GM12878 (cell line): ENCODE measurements around the gene DCTN2.

Experiments used
- BHLHE40 ChIP-seq, 2 experiments: fragments of 450-650 bp in 1 of 2; IDR thresholded peaks; 2 replicates each; pipeline ENCODE4 v1.6.1; 2011 to 2017; ENCODE audit warnings: low read depth in 2 of 2, borderline replicate concordance in 1 of 2, improper control_type of control experiment in 1 of 2, low read length in 1 of 2, mild to moderate bottlenecking in 1 of 2
- CBX3 ChIP-seq: fragments of 200-600 bp; sonication (generic); IDR thresholded peaks from 2 replicates; pipeline ENCODE4 v1.6.1; 2016; ENCODE audit warnings: low read depth, borderline replicate concordance
- CEBPB ChIP-seq, 2 experiments: fragments of 150-350 bp in 1 of 2; IDR thresholded peaks; 2 replicates each; pipeline ENCODE4 v1.6.1; 2012 to 2014; ENCODE audit warnings: low read depth in 2 of 2, low read length in 2 of 2, borderline replicate concordance in 1 of 2, inconsistent platforms in 1 of 2
- CREB1 ChIP-seq: IDR thresholded peaks from 2 replicates; pipeline ENCODE4 v1.6.1; 2012; ENCODE audit warnings: low read depth, mild to moderate bottlenecking, inconsistent platforms
- EP300 ChIP-seq, 2 experiments: fragments of 150-350 bp in 1 of 2; IDR thresholded peaks; 2 replicates each; pipeline ENCODE4 v1.6.1; 2011 to 2012; ENCODE audit warnings: low read depth in 2 of 2, low read length in 2 of 2, borderline replicate concordance in 1 of 2, improper control_type of control experiment in 1 of 2, inconsistent platforms in 1 of 2; ENCODE audit not compliant: control insufficient read depth in 1 of 2
- EZH2 ChIP-seq: IDR thresholded peaks from 2 replicates; pipeline ENCODE4 v1.6.1; 2012; ENCODE audit warnings: low read depth, mild to moderate bottlenecking, control low read depth, inconsistent platforms, low read length, borderline replicate concordance; ENCODE audit not compliant: control insufficient read depth
- GABPA ChIP-seq: IDR thresholded peaks from 2 replicates; pipeline ENCODE4 v1.6.1; 2014; ENCODE audit warnings: antibody characterized with exemption, low read depth, mild to moderate bottlenecking, inconsistent platforms
- JUND ChIP-seq: IDR thresholded peaks from 2 replicates; pipeline ENCODE4 v1.6.1; 2012; ENCODE audit warnings: low read depth, mild to moderate bottlenecking, low read length, improper control_type of control experiment, moderate library complexity
- NR2C1 ChIP-seq: fragments of 450-650 bp; IDR thresholded peaks from 2 replicates; pipeline ENCODE4 v1.6.1; 2017; ENCODE audit warnings: antibody characterized with exemption, mild to moderate bottlenecking, moderate library complexity
- POLR2A ChIP-seq: IDR thresholded peaks from 2 replicates; pipeline ENCODE4 v1.6.1; 2011; ENCODE audit warnings: low read depth, mild to moderate bottlenecking, low read length
- SIN3A ChIP-seq: IDR thresholded peaks from 2 replicates; pipeline ENCODE4 v1.6.1; 2012; ENCODE audit warnings: low read depth, low read length, improper control_type of control experiment
- SRF ChIP-seq, 2 experiments: IDR thresholded peaks; 2 replicates each; pipeline ENCODE4 v1.6.1; 2011; ENCODE audit warnings: low read depth in 2 of 2, low read length in 2 of 2, mild to moderate bottlenecking in 1 of 2, moderate library complexity in 1 of 2
- TCF3 ChIP-seq: IDR thresholded peaks from 2 replicates; pipeline ENCODE4 v1.6.1; 2012; ENCODE audit warnings: low read depth, mild to moderate bottlenecking, low read length, borderline replicate concordance; ENCODE audit not compliant: insufficient read depth
- TF ChIP-seq, protein P1 (sequence below), 3 experiments: IDR thresholded peaks in 2 of 3; conservative IDR thresholded peaks in 1 of 3; 2 replicates each; pipeline ENCODE4 v1.5.1; 2011; ENCODE audit warnings: low read depth in 3 of 3, low read length in 3 of 3, mild to moderate bottlenecking in 3 of 3, control low read depth in 2 of 3, moderate library complexity in 2 of 3, inconsistent platforms in 1 of 3, mixed read lengths in 1 of 3; ENCODE audit not compliant: control insufficient read depth in 2 of 3, insufficient read depth in 1 of 3; ENCODE audit errors: extremely low read depth in 1 of 3

DNA sequence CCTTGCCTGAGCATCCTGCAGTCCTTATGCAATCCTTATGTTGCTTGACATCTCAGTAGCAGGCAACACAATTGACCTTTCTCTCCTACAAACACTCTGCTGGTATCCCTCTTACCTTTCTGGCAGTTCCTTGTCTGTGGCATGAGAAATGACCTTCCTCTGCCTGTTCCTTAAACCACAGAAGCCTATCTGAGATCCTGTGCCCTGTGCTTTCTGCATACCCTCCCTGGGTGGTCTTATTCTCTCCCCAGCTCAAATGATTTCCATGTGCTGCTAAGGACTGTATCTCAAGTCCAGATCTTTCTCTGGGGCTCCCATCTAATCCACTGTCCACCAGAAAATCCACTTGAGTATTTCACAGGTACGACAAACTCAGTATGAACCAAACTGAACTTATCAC is 65.3 kb downstream of the DCTN2 start:
- TF ChIP-seq GABPA (no peak), CBX3 (no peak), NR2C1 (no peak), EP300 (IDR thresholded peaks at IDR 0.05; ENCODE audit: borderline replicate concordance in 1 of 2, control insufficient read depth in 1 of 2, low read depth in 2 of 2, low read length in 2 of 2) (no peak), CREB1 (no peak), SRF (IDR thresholded peaks at IDR 0.05; ENCODE audit: low read depth in 2 of 2, low read length in 2 of 2) (no peak), SIN3A (no peak), TCF3 (no peak), JUND (no peak), EZH2 (no peak), POLR2A (no peak), CEBPB (IDR thresholded peaks at IDR 0.05; ENCODE audit: borderline replicate concordance in 1 of 2, low read depth in 2 of 2, low read length in 2 of 2) (no peak), BHLHE40 (IDR thresholded peaks at IDR 0.05; ENCODE audit: borderline replicate concordance in 1 of 2, low read depth in 2 of 2, low read length in 1 of 2) (no peak)
- TF ChIP-seq, protein P1, sequence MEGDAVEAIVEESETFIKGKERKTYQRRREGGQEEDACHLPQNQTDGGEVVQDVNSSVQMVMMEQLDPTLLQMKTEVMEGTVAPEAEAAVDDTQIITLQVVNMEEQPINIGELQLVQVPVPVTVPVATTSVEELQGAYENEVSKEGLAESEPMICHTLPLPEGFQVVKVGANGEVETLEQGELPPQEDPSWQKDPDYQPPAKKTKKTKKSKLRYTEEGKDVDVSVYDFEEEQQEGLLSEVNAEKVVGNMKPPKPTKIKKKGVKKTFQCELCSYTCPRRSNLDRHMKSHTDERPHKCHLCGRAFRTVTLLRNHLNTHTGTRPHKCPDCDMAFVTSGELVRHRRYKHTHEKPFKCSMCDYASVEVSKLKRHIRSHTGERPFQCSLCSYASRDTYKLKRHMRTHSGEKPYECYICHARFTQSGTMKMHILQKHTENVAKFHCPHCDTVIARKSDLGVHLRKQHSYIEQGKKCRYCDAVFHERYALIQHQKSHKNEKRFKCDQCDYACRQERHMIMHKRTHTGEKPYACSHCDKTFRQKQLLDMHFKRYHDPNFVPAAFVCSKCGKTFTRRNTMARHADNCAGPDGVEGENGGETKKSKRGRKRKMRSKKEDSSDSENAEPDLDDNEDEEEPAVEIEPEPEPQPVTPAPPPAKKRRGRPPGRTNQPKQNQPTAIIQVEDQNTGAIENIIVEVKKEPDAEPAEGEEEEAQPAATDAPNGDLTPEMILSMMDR (IDR thresholded peaks at IDR 0.05 in 2 of 3, conservative IDR thresholded peaks at IDR 0.05 in 1 of 3; ENCODE audit: control insufficient read depth in 2 of 3, extremely low read depth in 1 of 3, insufficient read depth in 1 of 3, low read depth in 3 of 3, low read length in 3 of 3): no peak
